ENCODE results near the gene FLT3LG. TPM values are rescaled to one million over a fixed set of nuclear protein-coding genes. Genes with fewer than 3 reads are reported as not detected.

Gene FLT3LG
- total and polyA plus RNA-seq, 2 of the 8 experiments (the other 6 are each of a cell fraction or from before 2014, with no cell fraction given) = 1.6 to 3.2 TPM

DNA sequence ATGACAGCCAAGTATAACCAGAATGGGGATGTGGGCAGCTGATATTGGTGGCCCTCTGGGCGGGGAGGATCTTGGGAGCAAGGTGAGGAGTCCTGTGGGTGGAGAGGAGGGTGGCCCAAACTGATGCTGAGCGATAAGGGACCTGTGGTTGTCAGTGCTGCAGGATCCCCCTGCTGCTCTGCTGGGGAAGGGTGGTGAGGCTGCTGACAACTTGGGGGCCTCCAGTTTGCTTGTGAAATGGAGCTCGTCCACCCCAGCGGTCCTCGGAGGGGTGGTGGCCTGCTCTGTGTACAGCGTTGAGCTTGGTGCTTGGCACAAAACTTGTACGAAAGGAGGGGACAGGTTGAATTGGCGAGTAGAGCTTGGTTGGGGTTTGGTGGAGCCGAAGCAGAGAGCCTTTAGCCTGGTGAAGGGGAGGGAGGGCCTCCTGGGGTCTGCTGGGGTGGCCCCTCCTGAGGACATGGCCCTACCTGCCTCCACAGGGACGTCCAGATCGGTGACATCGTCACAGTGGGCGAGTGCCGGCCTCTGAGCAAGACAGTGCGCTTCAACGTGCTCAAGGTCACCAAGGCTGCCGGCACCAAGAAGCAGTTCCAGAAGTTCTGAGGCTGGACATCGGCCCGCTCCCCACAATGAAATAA lies 25.1 kb downstream of the FLT3LG start:
- no peak overlapping the region for H3K4ac ChIP-seq (replicated peaks; ENCODE audit: insufficient read length, low read depth, low read length)
- H4K8ac ChIP-seq (ENCODE audit: extremely low read depth, insufficient read depth, low read length) = no peak overlapping the region; the same call in 1 of the 2 replicates
- H2BK15ac ChIP-seq (ENCODE audit: low read length) = no peak overlapping the region
- no peak overlapping the region for H2AK5ac ChIP-seq (ENCODE audit: low read depth, low read length)
- H2BK5ac ChIP-seq (ENCODE audit: low read depth, low read length) = peak overlapping the region; percentile 44; the same call in 1 of the 2 replicates
- 95% methylated on average over 14 of the region's 19 CpGs; no CpG with 5 or more reads in 1 of the 2 experiments for WGBS, 2 experiments (ENCODE audit: extremely low coverage in 1 of 2, insufficient coverage in 1 of 2, insufficient read length in 1 of 2, insufficient replicate concordance in 2 of 2, low coverage in 1 of 2, low lambda C conversion rate in 2 of 2, missing lambda C conversion rate in 1 of 2)
- DNase-seq (ENCODE audit: low read depth in 1 of 2, low spot score in 2 of 2) = no peak
- H3K4me2 ChIP-seq (ENCODE audit: insufficient read depth in 1 of 2, low read depth in 2 of 2, low read length in 2 of 2) = peak overlapping the region; percentile 95 to 97; a peak in 3 of 4 replicates
- no peak overlapping the region for H3K27ac ChIP-seq (ENCODE audit: low read depth, low read length)
- no peak overlapping the region for H3K18ac ChIP-seq (ENCODE audit: extremely low read depth, low read length)
- H3K56ac ChIP-seq (replicated peaks; ENCODE audit: insufficient read length, low read depth, low read length) = no peak overlapping the region
- no peak overlapping the region for H2AFZ ChIP-seq (ENCODE audit: low read length)
- H2BK120ac ChIP-seq (replicated peaks; ENCODE audit: low read depth, low read length) = no peak overlapping the region
- H3K9ac ChIP-seq (replicated peaks in 1 of 4; ENCODE audit: extremely low read depth in 1 of 4, low read depth in 3 of 4, low read length in 3 of 4) = no peak overlapping the region; a peak in 1 of 7 replicates
- no peaks in the 10 kb centered on the region for H3K27me3 ChIP-seq (replicated peaks in 1 of 4; ENCODE audit: control insufficient read depth in 3 of 4, extremely low read depth in 1 of 4, insufficient read depth in 3 of 4, low read length in 3 of 4)
- H3K36me3 ChIP-seq (ENCODE audit: control insufficient read depth in 2 of 4, insufficient read depth in 4 of 4, low read length in 3 of 4) = peaks cover 19 to 33% (median 23%) of the 10 kb centered on the region in 4 experiments
- H2BK20ac ChIP-seq (ENCODE audit: low read length) = no peak overlapping the region
- ChIA-PET POLR2A (ENCODE audit: partially characterized antibody) (interaction anchor here (0.6 to 2.3 kb wide), 17 partner anchors 14 to 1649 kb away, joined by 3 to 6 read pairs (median 3); partner anchors contain the start of genes RCN3 and SCAF1), CTCF (ENCODE audit: partially characterized antibody) (interaction anchor here (0.7 to 1.5 kb wide), 6 partner anchors 28 to 59 kb away, joined by 3 to 4 read pairs (median 4); partner anchors contain the start of gene RCN3)
- H3K9me3 ChIP-seq (ENCODE audit: insufficient read depth in 2 of 2, low read depth in 1 of 2, low read length in 1 of 2) = no peaks in the 10 kb centered on the region
- TF ChIP-seq RNF2 (IDR thresholded peaks at IDR 0.05; ENCODE audit: borderline replicate concordance, low read depth, low read length, missing control alignments, poor library complexity, severe bottlenecking) (no peak), POU5F1 (IDR thresholded peaks at IDR 0.05; ENCODE audit: low read depth, low read length) (no peak), POLR2A (IDR thresholded peaks at IDR 0.05; ENCODE audit: control extremely low read depth in 1 of 2, low read depth in 2 of 2, low read length in 2 of 2) (peak; percentile 7 to 55; a peak in 1 of 3 replicates), POLR2AphosphoS5 (IDR thresholded peaks at IDR 0.05; ENCODE audit: low read depth, low read length) (peak; percentile 60), EP300 (IDR thresholded peaks at IDR 0.05; ENCODE audit: borderline replicate concordance in 1 of 2, low read depth in 2 of 2, low read length in 2 of 2) (no peak), SP1 (IDR thresholded peaks at IDR 0.05; ENCODE audit: low read depth, low read length) (peak; percentile 54; the same call in 1 of the 2 replicates), NANOG (IDR thresholded peaks at IDR 0.05; ENCODE audit: insufficient read depth, low read depth, low read length, poor library complexity, severe bottlenecking) (no peak)
- H4K20me1 ChIP-seq (replicated peaks in 1 of 2; ENCODE audit: control insufficient read depth in 1 of 2, insufficient read depth in 2 of 2, low read length in 2 of 2) = peaks cover 15 to 18% of the 10 kb centered on the region in 2 experiments
- no peak overlapping the region for H2BK12ac ChIP-seq (ENCODE audit: low read depth, low read length)
- H3K79me1 ChIP-seq (ENCODE audit: low read depth, low read length) = peaks cover 11% of the 10 kb centered on the region
- FAIRE-seq = no peak
- peaks cover 0 to 32% (median 23%) of the 10 kb centered on the region in 4 experiments; a peak in 6 of 7 replicates for H3K4me1 ChIP-seq (replicated peaks in 1 of 4; ENCODE audit: control insufficient read depth in 3 of 4, insufficient read depth in 4 of 4, low read length in 3 of 4)
- no peak overlapping the region for H3K14ac ChIP-seq (ENCODE audit: insufficient read length)
- no peak overlapping the region for H4K5ac ChIP-seq (ENCODE audit: insufficient read length, low read depth, low read length)
- H3K23ac ChIP-seq (ENCODE audit: insufficient read length) = no peak overlapping the region
- H3K79me2 ChIP-seq (ENCODE audit: control insufficient read depth in 1 of 2, insufficient read depth in 2 of 2, low read length in 2 of 2) = peaks cover 0 to 22% of the 10 kb centered on the region in 2 experiments; a peak in 2 of 4 replicates
- H4K91ac ChIP-seq (replicated peaks; ENCODE audit: insufficient read length, low read length) = no peak overlapping the region
- peaks cover 9% of the 10 kb centered on the region; the same call in 1 of the 2 replicates for H3K23me2 ChIP-seq (ENCODE audit: low read depth, low read length)
- H3K4me3 ChIP-seq (ENCODE audit: extremely low read depth in 1 of 4, insufficient read depth in 2 of 4, low read depth in 3 of 4, low read length in 4 of 4) = 0 out of 8 replicates have a peak overlapping the region, but pooled peaks of 1 of the 4 experiments have one; percentile 13

Data from H1 (cell line).